DMS 273 treated with DMSO at 0.1 percent for 48 hours (cell line): ENCODE measurements around the gene TADA1.
A peak's percentile ranks its signal among the peaks of the same experiment; 100 is the strongest.
"Not testable (repeated sequence)": the region's sequence is repeated elsewhere in the genome, so short reads cannot be mapped to it uniquely, and the experiment has no call there.

Source experiments
- DNase-seq: peaks from one replicate; lab custom pipeline; 2025; lab: John Stamatoyannopoulos, UW

TADA1 gene

DNA sequence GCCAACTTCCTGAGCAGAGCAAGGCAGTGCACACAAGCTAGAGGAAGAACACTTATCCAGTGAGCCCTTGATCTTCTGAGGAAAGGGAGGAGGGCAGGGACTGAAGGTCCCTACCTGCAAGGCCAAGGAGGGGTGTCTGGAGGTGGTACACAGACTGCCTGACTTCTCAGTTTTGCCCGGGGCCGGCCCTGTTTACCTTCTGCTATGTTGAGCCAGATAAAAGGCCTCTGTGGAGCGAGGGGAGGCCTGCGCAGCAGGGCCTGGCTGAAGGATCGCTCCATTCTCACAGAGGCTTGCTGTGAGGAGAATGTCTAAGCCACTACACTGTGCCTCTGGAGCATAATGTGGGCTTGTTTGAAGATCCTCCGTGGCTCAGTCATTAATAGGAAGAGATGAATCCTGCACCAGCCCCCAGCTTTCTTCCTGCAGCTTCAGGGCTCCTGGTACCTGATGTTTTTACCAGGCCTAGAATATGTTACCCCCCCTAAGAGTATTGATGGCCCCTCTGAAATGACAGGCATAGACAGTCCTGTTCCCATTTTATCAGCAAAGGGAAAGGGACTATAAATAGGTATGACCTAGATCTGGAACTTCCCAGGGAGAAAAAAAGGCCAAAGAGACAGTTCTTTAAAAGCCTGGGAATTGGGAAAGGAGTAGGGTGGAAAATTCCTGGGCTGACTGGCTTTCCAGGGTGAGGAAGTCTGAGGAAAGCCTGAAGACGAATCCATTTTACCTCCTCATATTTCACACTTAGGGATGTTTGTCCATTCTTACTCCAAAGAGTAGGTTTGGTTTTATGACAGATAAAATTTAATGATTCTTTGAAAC lies 32.1 kb downstream of the TADA1 start:
- no peak for DNase-seq

DNA sequence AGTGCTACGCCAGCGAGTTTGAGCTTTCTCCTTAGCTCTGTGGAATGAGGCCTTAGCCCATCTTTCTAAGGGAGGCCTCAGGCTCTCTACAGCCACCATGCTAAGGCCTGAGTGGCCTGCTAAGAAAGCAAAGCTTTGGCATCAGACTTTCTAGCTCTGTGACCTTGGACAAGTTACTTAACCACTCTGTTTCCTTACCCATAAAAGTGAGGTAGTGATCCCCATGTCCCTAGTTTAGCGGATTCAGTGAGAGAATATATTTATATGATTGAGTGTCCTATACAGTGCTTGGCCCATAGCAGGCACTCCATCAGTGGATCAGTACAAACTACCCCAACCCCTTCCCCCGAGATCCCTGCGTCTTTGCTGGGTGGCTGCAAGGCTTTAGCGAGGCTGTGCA lies 32.7 kb downstream of the TADA1 start:
- no peak for DNase-seq

DNA sequence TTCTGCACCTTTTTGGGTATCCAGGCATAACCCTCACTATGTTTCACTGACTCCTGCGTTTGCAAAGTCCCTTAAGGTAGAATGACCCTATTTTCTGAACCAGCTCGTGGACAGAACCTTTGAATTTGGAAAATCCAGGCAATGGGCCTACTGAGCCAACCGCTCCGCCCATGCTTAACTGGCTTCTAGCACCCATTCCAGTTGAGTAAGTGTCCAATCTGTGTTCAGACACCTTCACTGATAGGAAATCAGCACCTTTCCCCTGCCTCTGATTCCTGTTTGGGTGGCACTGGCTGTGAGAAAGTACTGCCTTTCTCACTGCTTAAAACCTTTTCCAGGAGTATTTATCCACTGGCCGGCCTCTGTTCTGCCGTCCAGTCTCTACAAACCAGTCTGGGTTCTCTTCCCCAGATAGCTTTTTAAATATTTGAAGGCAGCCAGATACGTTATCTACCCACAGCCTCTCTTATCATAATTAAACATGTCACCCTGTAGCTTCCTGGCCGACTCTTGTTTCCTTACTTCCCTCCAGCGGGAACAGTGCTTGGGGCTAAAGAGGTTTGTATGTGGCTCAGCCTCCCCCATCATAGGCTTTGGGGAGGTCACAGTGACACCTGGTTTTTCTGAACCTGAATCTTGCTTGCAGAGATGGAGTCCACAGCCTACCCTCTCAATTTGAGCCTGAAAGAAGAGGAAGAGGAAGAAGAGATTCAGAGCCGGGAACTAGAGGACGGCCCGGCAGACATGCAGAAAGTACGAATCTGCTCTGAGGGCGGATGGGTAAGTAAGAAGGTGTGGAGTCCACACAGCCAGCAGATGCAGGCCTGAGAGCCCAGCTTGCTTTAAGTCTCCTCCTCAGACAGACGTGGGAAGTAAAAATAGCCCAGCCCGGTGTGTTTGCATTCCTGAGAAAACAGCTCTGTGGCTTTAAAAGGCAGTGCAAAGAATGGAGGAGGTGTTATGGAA lies 35.5 kb downstream of the TADA1 start:
- no peak for DNase-seq

DNA sequence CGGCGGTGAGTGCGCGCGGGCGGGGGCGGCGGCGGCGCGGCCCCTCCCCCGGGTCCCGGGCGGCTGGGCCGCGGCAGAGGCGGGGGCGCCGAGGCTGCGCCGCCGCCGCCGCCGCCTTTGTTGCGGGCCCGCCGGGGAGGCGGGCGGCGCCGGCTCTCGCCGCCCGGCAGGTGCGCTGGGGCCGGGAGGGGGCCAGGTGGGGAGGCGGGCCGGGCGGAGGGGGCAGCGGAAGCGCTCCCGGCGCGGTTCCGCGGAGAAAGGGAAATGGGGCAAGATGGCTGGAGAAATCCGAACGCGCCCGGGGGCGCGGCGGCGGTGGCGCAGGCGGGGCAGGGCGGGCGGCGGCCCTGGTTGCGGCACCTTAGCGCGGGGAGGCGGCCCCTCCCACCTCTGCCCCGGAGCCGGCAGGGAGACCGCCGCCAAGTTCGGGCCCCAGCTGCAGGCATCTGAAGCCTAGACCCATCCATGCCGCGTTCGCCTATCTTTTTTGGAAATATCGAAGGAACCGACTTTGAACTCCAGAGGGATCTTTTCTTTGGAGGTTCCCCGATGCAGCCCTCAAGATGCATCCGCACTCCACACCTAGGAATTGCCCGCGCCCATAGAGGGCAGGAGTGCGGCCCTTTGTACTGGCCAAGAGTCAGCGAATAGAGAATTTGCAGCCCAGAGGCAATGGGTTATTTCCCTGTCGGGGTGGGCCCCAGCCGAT lies 36.3 kb downstream of the TADA1 start:
- DNase-seq: no peak

DNA sequence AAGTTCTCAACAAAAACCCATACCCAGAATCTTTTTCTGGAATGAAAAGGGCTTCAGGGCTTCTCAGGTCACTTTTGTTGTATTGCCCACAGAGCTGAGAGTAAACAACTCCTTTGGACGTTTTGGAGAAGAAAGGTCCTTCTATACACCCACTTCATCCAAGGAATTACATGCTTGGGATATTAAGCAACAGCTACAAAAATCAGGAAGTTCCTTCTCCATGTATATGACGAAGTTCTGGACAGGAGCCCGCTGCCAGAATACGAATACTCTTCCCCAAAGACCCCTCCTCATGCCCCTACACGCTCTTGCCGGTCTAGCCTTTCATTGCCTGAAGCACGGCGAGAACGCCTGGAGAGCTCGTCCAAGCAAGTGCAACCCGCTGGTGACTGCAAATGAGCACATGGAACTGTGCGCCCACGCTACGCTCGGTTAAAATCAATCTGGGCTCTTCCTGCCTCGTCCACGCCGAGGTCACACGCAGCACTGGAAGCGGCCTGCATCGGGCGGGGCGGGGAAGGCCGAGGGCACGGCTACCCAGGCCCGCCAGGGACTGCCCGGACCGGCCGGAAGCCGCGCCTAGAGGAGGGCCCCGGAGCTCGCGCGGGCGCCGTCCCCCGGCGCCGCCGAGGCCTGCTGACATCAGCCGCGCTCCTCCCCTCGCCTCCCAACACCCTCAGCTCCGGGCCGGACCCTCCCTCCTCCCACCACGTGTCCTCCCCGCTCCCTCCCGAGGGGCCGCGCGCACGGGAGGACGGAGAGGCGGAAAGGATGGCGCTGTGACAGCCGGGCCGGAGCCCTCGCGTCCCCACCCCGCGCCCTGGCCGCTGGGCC lies 37.1 kb downstream of the TADA1 start, which contains the start of gene POGK:
Gene POGK (plus strand): TSS at position 710 of the 834 bp plus-strand sequence. CDS start 1,482 bp downstream, outside the sequence.
- peak; percentile 77 for DNase-seq

DNA sequence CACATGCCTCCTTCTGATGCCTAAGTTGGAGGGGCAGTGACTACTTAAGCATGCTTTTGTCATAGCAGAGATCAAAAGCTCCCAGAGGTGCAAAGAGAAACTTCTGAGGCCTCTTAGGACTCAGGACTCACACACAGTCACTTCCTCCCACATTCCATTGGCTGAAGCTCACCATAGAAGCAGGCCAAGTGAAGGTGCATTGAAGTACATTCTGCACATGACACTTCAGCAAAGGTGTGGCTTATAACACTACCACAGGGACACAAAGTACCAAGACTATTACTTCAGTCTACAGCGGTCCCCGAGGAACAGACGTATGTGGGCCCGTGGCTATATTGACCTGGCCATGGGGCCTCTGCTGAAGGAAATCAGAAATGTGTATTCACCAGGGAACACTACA lies 39.3 kb downstream of the TADA1 start:
- no peak for DNase-seq

DNA sequence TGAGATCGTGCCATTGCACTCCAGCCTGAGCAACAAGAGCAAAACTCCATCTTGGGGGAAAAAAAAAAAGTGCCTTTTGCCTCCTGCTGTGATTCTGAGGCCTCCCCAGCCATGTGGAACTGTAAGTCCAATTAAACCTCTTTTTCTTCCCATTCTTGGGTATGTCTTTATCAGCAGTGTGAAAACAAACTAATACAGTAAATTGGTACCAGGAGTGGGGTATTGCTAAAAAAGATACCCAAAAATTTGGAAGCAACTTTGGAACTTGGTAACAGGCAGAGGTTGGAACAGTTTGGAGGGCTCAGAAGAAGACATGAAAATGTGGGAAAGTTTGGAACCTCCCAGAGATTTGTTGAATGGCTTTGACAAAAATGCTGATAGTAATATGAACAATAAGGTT lies 46.3 kb downstream of the TADA1 start:
- not testable (repeated sequence) for DNase-seq

DNA sequence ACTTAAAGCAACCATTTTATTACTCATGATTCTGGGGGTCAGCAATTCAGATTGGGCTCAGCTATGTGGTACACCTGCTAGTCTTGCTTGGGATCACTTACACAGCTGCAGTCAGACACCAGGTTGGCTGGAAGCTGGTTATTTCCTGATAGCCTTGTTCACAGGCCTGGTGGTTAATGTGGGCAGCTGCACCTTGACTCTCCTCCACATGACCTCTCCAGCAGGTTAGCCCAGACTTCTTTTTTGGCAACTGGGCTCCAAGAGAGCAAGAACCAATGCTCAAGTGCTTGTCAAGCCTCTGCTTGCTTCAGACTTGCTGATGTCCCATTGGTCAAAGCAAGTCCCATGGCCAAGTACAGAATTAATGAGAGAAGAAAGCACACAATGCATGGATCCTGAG lies 48.6 kb downstream of the TADA1 start:
- no peak for DNase-seq

DNA sequence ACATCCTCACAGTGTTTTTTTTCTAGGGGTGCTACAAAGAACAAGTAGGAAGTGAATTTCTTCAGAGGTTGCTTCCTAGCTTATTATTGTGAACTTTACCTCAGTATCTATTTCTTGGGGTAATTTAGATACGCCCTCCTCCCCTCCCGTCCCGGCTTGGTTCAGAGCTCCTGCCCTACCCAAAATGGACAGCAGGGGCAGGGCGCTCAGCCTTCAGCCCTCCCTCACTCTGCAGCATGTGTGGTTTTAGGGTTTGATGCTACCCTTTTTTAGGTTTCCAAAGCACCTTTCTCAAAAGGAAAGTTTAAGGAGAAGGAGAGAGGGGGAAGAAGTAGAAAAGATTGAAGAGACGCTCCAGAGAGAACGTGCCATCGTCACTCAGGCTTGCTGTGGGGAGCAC lies 53.7 kb downstream of the TADA1 start:
- no peak for DNase-seq

DNA sequence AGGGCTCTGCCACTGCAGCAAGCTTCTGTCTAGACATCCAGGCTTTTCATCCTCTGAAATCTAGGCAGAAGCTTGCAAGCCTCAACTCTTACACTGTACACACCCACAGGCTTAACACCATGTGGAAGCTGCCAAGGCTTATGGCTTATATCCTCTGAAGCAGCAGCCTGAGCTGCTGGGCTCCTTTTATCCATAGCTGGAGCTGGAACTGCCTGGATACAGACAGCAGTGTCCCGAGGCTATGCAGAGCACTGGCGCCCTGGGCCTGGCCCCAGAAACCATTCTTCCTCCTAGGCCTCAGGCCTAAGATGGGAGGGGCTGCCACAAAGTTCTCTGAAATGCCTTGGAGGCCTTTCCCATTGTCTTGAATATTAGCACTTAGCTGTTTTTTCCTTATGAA lies 56.1 kb downstream of the TADA1 start:
- DNase-seq: no peak

DNA sequence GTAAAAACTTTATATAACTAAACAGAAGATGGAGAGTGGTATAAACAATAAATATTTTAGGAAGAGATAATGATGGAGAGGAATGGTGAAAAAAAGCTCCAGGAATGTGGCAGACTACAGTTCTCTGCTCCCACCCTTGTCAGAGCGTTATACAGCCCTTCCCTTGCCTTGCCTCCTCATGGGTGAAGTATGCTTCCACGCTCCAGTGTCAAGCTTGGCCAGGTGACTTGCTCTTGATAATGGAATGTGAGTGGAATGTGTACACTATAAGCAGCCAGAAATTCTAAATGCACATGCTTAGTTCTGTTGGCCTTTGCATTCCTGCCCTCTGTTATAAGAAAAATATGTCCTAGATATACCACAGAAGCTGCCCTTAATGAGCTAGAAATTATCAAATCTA lies 61.5 kb downstream of the TADA1 start:
- DNase-seq: no peak

DNA sequence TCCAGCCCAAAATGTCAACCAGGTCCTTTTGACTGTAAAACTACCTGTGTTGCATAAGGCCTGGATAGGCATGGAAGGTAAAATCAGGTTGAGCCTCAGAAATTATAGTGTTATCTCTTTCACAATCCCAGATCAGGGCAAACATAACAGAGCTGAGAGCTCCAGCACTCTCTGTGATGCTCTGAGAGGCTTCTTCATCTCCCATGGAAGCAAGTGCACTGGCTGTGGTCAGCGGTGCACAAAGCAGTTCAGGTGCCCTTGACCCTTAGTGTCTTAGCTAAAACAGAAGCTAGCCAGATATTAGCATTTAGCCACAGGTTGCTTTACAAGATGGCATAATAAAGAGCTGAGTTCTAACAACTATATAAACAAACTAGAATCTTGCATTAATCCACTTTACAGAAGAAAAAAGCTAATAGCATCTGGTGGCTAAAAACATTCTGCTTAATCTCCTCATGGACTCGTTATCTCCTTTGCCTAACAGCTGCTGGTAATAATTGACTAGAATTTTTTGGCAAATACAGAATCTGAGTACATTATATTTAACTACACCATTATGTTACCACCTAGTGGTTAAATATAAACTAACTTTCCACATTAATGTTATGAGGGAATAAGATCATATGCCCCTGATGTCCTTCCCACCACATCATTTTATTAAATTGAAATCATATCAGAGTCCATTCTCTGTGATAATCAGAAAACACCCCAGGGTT lies 62.4 kb downstream of the TADA1 start:
- no peak for DNase-seq

DNA sequence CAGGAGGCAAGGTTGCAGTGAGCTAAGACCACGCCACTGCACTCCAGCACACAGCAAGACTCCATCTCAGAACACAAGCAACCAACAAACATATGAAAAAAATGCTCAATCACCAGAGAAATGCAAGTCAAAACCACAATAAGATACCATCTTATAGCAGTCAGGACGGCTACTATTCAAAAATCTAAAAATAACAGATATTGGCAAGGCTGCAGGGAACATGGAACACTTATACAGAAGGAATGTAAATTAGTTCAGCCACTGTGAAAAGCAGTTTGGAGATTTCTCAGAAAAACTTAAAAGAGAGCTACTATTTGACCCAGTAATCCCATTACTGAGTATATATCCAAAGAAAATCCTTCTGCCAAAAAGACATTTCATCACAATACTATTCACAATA lies 64.4 kb downstream of the TADA1 start:
- DNase-seq: no peak

DNA sequence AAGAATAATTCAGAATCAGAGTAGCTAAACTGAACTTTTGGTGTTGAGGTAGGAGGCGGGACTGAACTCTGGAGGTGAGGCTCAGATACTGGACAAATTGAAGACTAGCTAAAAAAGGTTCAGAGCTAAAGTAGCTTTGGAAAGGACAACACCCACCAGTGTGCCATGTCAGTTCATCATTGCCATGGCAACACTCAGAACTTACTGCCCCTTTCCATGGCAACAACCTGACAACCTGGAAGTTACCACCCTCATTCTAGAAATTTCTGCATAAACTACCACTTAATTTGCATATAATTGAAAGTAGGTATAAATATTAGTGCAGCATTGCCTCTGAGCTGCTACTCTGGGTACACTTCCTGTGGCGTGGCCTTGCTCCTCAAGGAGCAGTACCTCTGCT lies 67.1 kb downstream of the TADA1 start:
- no peak for DNase-seq
